HepG2 (cell line): ENCODE results near the gene PPP1R18. TPM values are rescaled to one million over a fixed set of nuclear protein-coding genes. Genes with fewer than 3 reads are reported as not detected.

ENCODE experiments used
- ADNP ChIP-seq: sonication (generic); formaldehyde crosslinking; IDR thresholded peaks from 2 replicates; pipeline ENCODE4 v1.4.0; 2020; ENCODE audit warnings: missing genetic modification reagents
- CHCHD3 ChIP-seq: sonication (generic); formaldehyde crosslinking; IDR thresholded peaks from 2 replicates; pipeline ENCODE4 v1.8.0; 2022; ENCODE audit warnings: mild to moderate bottlenecking, missing genetic modification reagents, moderate library complexity
- HNRNPH1 ChIP-seq: fragments of 200-400 bp; formaldehyde crosslinking; optimal IDR thresholded peaks from 2 replicates; pipeline ENCODE3; 2017; ENCODE audit warnings: mild to moderate bottlenecking, low read depth, low read length
- KLF13 ChIP-seq: sonication (generic); formaldehyde crosslinking; IDR thresholded peaks from 2 replicates; pipeline ENCODE4 v1.4.0; 2020; ENCODE audit warnings: mild to moderate bottlenecking, missing genetic modification reagents
- MAF1 ChIP-seq: sonication (generic); formaldehyde crosslinking; IDR thresholded peaks from 2 replicates; pipeline ENCODE4 v1.5.0; 2020; ENCODE audit warnings: missing genetic modification reagents, borderline replicate concordance
- TEAD3 ChIP-seq: optimal IDR thresholded peaks from 2 replicates; pipeline ENCODE3; 2016; ENCODE audit warnings: borderline replicate concordance
- ZBTB3 ChIP-seq: sonication (generic); formaldehyde crosslinking; IDR thresholded peaks from 2 replicates; pipeline ENCODE4 v1.4.0; 2020; ENCODE audit warnings: low read depth, mild to moderate bottlenecking, moderate library complexity, missing genetic modification reagents, borderline replicate concordance
- ZBTB7B ChIP-seq: sonication (generic); formaldehyde crosslinking; IDR thresholded peaks from 2 replicates; pipeline ENCODE4 v1.4.0; 2020; ENCODE audit warnings: missing genetic modification reagents
- ZNF138 ChIP-seq: sonication (generic); formaldehyde crosslinking; IDR thresholded peaks from 2 replicates; pipeline ENCODE4 v1.5.0; 2020; ENCODE audit warnings: mild to moderate bottlenecking, low read depth, missing genetic modification reagents
- ZNF20 ChIP-seq: sonication (generic); formaldehyde crosslinking; IDR thresholded peaks from 2 replicates; pipeline ENCODE4 v1.4.0; 2020; ENCODE audit warnings: mild to moderate bottlenecking, moderate library complexity, missing genetic modification reagents
- ZNF724P ChIP-seq: sonication (generic); formaldehyde crosslinking; IDR thresholded peaks from 2 replicates; pipeline ENCODE4 v1.8.0; 2022; ENCODE audit warnings: missing genetic modification reagents, borderline replicate concordance
- ZNF788 ChIP-seq: sonication (generic); formaldehyde crosslinking; IDR thresholded peaks from 2 replicates; pipeline ENCODE4 v1.5.0; 2020; ENCODE audit warnings: mild to moderate bottlenecking, missing genetic modification reagents, borderline replicate concordance
- polyA plus RNA-seq, 8 experiments: library from polyadenylated mRNA; depleted of rRNA in 3 of 8; stranded (reverse) in 7 of 8; unstranded in 1 of 8; fragments of >200 nt; fragmentation: Illumina TruSeq in 4 of 8; extraction: Trizol in 4 of 8; gene quantifications; 2 replicates each; pipeline versions ENCODE4 v1.2.1 to v1.2.3, GENCODE V29; 2011 to 2016; ENCODE audit warnings: low read depth in 4 of 8, missing spikeins in 1 of 8, mixed read lengths in 1 of 8; ENCODE audit not compliant: insufficient read depth in 1 of 8
- total RNA-seq, 5 experiments: library from RNA; depleted of rRNA; stranded (reverse); fragments of >200 nt; fragmentation: Illumina TruSeq; extraction: Trizol; gene quantifications; 2 replicates each; pipeline ENCODE4 v1.2.3, GENCODE V29; 2016; ENCODE audit warnings: low read depth in 1 of 5
- TF ChIP-seq, protein P1 (sequence below): sonication (generic); formaldehyde crosslinking; IDR thresholded peaks from 2 replicates; pipeline ENCODE4 v1.8.1; 2023; ENCODE audit warnings: mild to moderate bottlenecking, moderate library complexity, missing genetic modification reagents
- TF ChIP-seq, protein P2 (sequence below): sonication (generic); formaldehyde crosslinking; IDR thresholded peaks from 2 replicates; pipeline ENCODE4 v1.4.0; 2020; ENCODE audit warnings: mild to moderate bottlenecking, missing genetic modification reagents
- TF ChIP-seq, protein P3 (sequence below): sonication (generic); formaldehyde crosslinking; IDR thresholded peaks from 2 replicates; pipeline ENCODE4 v1.8.1; 2023; ENCODE audit warnings: missing genetic modification reagents, inconsistent platforms, borderline replicate concordance
- TF ChIP-seq, protein P4 (sequence below), 2 experiments: IDR thresholded peaks; 2 replicates each; pipeline ENCODE4 v1.6.1; 2011 to 2012; ENCODE audit warnings: low read length in 2 of 2, borderline replicate concordance in 1 of 2, low read depth in 1 of 2, mild to moderate bottlenecking in 1 of 2, moderate library complexity in 1 of 2
- TF ChIP-seq, protein P5 (sequence below): sonication (generic); formaldehyde crosslinking; IDR thresholded peaks from 2 replicates; pipeline ENCODE4 v1.4.0; 2020; ENCODE audit warnings: missing genetic modification reagents

PPP1R18 gene
- total and polyA plus RNA-seq, 2 of the 13 experiments (the other 11 are each of a cell fraction or from before 2014, with no cell fraction given), result 4.9 to 9.2 TPM

DNA sequence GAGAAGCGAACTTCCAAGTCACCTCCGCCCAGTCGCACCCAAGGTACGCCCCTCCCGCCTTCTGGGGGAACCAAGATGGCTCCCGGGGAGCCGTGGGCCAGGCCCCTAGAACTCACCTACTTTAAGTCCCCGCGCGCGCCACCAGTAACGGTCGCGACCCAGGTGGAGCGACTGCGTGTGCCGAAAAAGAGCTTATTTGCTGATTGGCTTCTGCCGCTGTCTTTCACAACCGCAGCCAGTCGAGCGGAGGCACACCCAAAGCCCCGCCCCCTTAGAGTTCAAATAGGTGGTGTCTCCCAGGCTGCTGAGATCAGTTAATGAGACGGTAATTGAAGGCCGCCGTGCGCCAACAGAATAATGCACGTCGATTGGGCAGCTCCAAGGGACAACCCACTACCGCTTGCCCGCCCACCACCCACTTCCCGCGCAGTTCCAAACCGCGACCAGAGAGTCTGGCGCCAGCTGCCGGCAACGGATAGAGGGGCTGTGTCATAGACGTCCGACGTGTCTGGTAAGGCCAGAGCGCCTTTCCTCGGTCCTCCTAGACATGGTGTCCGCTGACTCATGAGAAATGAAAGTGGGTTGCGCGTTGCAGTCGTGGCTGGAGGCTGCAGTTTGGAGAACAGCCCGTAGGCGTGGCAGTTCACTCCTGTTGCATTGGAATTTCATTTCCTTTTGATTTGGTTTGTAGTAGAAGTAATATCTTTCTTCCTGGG is 30.8 kb upstream of the PPP1R18 start, which contains the start of gene MDC1 (continued):
- TF ChIP-seq, protein P1, sequence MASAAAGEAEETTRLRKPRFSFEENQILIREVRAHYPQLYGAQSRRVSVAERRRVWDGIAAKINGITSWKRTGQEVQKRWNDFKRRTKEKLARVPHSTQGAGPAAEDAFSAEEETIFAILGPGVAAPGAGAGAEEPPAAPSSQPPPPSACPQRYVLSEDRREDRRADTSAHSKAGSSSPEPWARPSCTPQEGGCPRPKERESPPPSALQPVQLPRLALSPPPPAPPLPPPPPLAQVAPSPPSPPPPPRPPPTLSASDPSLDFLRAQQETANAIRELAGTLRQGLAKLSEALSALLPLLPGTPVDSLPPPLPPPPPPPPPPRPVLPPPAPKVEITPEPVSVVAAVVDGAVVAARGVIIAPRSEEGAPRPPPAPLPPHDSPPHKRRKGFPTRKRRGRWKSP (CRISPR knock-in tag), result peak; percentile 98
- TF ChIP-seq ZBTB7B (CRISPR knock-in tag), result peak; percentile 66; the same call in 1 of the 2 replicates
- peak; percentile 99 for TF ChIP-seq ZNF788 (CRISPR knock-in tag)
- TF ChIP-seq, protein P2, sequence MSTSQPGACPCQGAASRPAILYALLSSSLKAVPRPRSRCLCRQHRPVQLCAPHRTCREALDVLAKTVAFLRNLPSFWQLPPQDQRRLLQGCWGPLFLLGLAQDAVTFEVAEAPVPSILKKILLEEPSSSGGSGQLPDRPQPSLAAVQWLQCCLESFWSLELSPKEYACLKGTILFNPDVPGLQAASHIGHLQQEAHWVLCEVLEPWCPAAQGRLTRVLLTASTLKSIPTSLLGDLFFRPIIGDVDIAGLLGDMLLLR (CRISPR knock-in tag), result peak; percentile 57; the same call in 1 of the 2 replicates
- TF ChIP-seq ZNF138 (CRISPR knock-in tag), result peak; percentile 83; the same call in 1 of the 2 replicates
- peak; percentile 97 for TF ChIP-seq ZNF724P (CRISPR knock-in tag)
- TF ChIP-seq, protein P3, sequence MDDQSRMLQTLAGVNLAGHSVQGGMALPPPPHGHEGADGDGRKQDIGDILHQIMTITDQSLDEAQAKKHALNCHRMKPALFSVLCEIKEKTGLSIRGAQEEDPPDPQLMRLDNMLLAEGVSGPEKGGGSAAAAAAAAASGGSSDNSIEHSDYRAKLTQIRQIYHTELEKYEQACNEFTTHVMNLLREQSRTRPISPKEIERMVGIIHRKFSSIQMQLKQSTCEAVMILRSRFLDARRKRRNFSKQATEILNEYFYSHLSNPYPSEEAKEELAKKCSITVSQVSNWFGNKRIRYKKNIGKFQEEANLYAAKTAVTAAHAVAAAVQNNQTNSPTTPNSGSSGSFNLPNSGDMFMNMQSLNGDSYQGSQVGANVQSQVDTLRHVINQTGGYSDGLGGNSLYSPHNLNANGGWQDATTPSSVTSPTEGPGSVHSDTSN (CRISPR knock-in tag), result peak; percentile 91; the same call in 1 of the 2 replicates
- no peak for TF ChIP-seq HNRNPH1
- TF ChIP-seq ZBTB3 (CRISPR knock-in tag), result peak; percentile 88; the same call in 1 of the 2 replicates
- TF ChIP-seq ADNP, result no peak; the same call in 1 of the 2 replicates
- peak; percentile 77; the same call in 1 of the 2 replicates for TF ChIP-seq MAF1 (CRISPR knock-in tag)
- no peak; the same call in 1 of the 2 replicates for TF ChIP-seq KLF13 (CRISPR knock-in tag)
- peak; percentile 94 for TF ChIP-seq TEAD3 (CRISPR knock-in tag)
- TF ChIP-seq ZNF20 (CRISPR knock-in tag), result 0 out of 2 replicates have a peak, but pooled peaks have one; percentile 22
- TF ChIP-seq, protein P4, sequence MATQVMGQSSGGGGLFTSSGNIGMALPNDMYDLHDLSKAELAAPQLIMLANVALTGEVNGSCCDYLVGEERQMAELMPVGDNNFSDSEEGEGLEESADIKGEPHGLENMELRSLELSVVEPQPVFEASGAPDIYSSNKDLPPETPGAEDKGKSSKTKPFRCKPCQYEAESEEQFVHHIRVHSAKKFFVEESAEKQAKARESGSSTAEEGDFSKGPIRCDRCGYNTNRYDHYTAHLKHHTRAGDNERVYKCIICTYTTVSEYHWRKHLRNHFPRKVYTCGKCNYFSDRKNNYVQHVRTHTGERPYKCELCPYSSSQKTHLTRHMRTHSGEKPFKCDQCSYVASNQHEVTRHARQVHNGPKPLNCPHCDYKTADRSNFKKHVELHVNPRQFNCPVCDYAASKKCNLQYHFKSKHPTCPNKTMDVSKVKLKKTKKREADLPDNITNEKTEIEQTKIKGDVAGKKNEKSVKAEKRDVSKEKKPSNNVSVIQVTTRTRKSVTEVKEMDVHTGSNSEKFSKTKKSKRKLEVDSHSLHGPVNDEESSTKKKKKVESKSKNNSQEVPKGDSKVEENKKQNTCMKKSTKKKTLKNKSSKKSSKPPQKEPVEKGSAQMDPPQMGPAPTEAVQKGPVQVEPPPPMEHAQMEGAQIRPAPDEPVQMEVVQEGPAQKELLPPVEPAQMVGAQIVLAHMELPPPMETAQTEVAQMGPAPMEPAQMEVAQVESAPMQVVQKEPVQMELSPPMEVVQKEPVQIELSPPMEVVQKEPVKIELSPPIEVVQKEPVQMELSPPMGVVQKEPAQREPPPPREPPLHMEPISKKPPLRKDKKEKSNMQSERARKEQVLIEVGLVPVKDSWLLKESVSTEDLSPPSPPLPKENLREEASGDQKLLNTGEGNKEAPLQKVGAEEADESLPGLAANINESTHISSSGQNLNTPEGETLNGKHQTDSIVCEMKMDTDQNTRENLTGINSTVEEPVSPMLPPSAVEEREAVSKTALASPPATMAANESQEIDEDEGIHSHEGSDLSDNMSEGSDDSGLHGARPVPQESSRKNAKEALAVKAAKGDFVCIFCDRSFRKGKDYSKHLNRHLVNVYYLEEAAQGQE (IDR thresholded peaks at IDR 0.05; ENCODE audit: borderline replicate concordance in 1 of 2, low read depth in 1 of 2, low read length in 2 of 2), result peak in 1 of 2 experiments; percentile 75; a peak in 2 of 4 replicates
- peak; percentile 40; the same call in 1 of the 2 replicates for TF ChIP-seq CHCHD3
- TF ChIP-seq, protein P5, sequence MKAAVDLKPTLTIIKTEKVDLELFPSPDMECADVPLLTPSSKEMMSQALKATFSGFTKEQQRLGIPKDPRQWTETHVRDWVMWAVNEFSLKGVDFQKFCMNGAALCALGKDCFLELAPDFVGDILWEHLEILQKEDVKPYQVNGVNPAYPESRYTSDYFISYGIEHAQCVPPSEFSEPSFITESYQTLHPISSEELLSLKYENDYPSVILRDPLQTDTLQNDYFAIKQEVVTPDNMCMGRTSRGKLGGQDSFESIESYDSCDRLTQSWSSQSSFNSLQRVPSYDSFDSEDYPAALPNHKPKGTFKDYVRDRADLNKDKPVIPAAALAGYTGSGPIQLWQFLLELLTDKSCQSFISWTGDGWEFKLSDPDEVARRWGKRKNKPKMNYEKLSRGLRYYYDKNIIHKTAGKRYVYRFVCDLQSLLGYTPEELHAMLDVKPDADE (CRISPR knock-in tag), result no peak
